Lower lobe of right lung (tissue), 2 donors: ENCODE results near the gene MEX3A. TPM values are rescaled to one million over a fixed set of nuclear protein-coding genes. Genes with fewer than 3 reads are reported as not detected.

Experiments used
- ATAC-seq, 2 donors: fragments of 200-7000 bp; cut with Tn5 transposase; one replicate each; pipeline ENCODE4 v1.9.1; 2020 to 2022; ENCODE audit warnings: mild to moderate bottlenecking in 2 of 2, moderate library complexity in 2 of 2
- DNase-seq: peaks from one replicate; pipeline ENCODE4 v3.0.0-alpha.2; 2020
- H3K27ac ChIP-seq: fragments of 200-600 bp; one replicate; pipeline ENCODE4 v1.8.0; 2022
- H3K27me3 ChIP-seq: fragments of 200-600 bp; one replicate; pipeline ENCODE4 v1.8.0; 2022; ENCODE audit warnings: low read depth
- H3K36me3 ChIP-seq: fragments of 200-600 bp; one replicate; pipeline ENCODE4 v1.8.0; 2022; ENCODE audit warnings: mild to moderate bottlenecking
- H3K4me1 ChIP-seq: fragments of 200-600 bp; one replicate; pipeline ENCODE4 v1.8.0; 2022
- H3K4me3 ChIP-seq: fragments of 200-600 bp; one replicate; pipeline ENCODE4 v1.8.0; 2022; ENCODE audit warnings: mild to moderate bottlenecking
- H3K9me3 ChIP-seq: fragments of 200-600 bp; one replicate; pipeline ENCODE4 v1.8.0; 2022
- CTCF ChIP-seq: fragments of 200-600 bp; IDR thresholded peaks from one replicate; pipeline ENCODE4 v1.8.0; 2022; ENCODE audit warnings: antibody characterized with exemption, mild to moderate bottlenecking
- intact Hi-C: fragments of 100-400 bp; cut with DNase I; formaldehyde crosslinking; loops from one replicate; pipeline ENCODE4 v1.11.0; 2022
- total RNA-seq: library from RNA; stranded (reverse); fragmentation: NEBNext Ultra II Directional; extraction: Animal tissue kit (Norgen Biotek cat#: 25700); gene quantifications from one replicate; pipeline ENCODE4 v1.2.1, GENCODE V29; 2021
- donor health status: DM: no; HTN: yes; CAD: no; lungs with severe emphysema.

Gene MEX3A
- total RNA-seq, 1 donor from 2014 or later = 0.74 TPM

GRCh38 chr1:156114101-156114918, 32.0 kb upstream of the MEX3A start, which contains the start of gene LMNA:
Gene LMNA (plus strand): TSS chr1:156114711. CDS start chr1:156114919, 208 bp downstream.
- ATAC-seq (peak; percentile 85 to 93), DNase-seq (peak; percentile 93)
- peaks cover 37% of the 10 kb centered on the region for H3K4me1 ChIP-seq
- intact Hi-C loops = no loop called here
- H3K4me3 ChIP-seq = peak within 1 kb of the TSS; percentile 90
- H3K36me3 ChIP-seq = no peaks in the 10 kb centered on the region
- no peaks in the 10 kb centered on the region for H3K9me3 ChIP-seq
- H3K27me3 ChIP-seq = no peaks in the 10 kb centered on the region
- TF ChIP-seq CTCF = no peak
- peak within 1 kb of the TSS; percentile 99 for H3K27ac ChIP-seq

GRCh38 chr1:156113282-156113950, 31.2 kb upstream of the MEX3A start:
- no peak for TF ChIP-seq CTCF
- intact Hi-C loops = no loop called here
- Histone ChIP-seq H3K27me3 (no peaks in the 10 kb centered on the region), H3K36me3 (no peaks in the 10 kb centered on the region), H3K9me3 (no peaks in the 10 kb centered on the region), H3K4me3 (no peak overlapping the region), H3K27ac (peak overlapping the region; percentile 99), H3K4me1 (peaks cover 28% of the 10 kb centered on the region)
- ATAC-seq (no peak), DNase-seq (no peak)

- TF ChIP-seq CTCF = no peak
- Histone ChIP-seq H3K4me3 (no peak overlapping the region), H3K36me3 (no peaks in the 10 kb centered on the region), H3K9me3 (no peaks in the 10 kb centered on the region), H3K27me3 (no peaks in the 10 kb centered on the region), H3K27ac (no peak overlapping the region), H3K4me1 (peaks cover 19% of the 10 kb centered on the region)
- intact Hi-C loops = no loop called here
- no peak for ATAC-seq
- DNase-seq = no peak
Measured at GRCh38 chr1:156112276-156113137, 30.2 kb upstream of the MEX3A start.

- intact Hi-C loops = no loop called here
- Histone ChIP-seq H3K4me3 (no peak overlapping the region), H3K9me3 (no peaks in the 10 kb centered on the region), H3K36me3 (no peaks in the 10 kb centered on the region), H3K27me3 (no peaks in the 10 kb centered on the region), H3K27ac (no peak overlapping the region), H3K4me1 (peaks cover 16% of the 10 kb centered on the region)
- no peak for TF ChIP-seq CTCF
- ATAC-seq (no peak), DNase-seq (no peak)
Measured at GRCh38 chr1:156111355-156111962, 29.2 kb upstream of the MEX3A start.

- no peaks in the 10 kb centered on the region for H3K36me3 ChIP-seq
- no peak overlapping the region for H3K27ac ChIP-seq
- no peak for DNase-seq
- no peak overlapping the region for H3K4me3 ChIP-seq
- H3K9me3 ChIP-seq = no peaks in the 10 kb centered on the region
- no peak for ATAC-seq
- peaks cover 25% of the 10 kb centered on the region for H3K4me1 ChIP-seq
- no peak for TF ChIP-seq CTCF
- no peaks in the 10 kb centered on the region for H3K27me3 ChIP-seq
- intact Hi-C loops = no loop called here
Measured at GRCh38 chr1:156110252-156110651, 28.0 kb upstream of the MEX3A start.
